Kidney (tissue), 14 donors: ENCODE results near the gene NKTR. TPM values are rescaled to one million over a fixed set of nuclear protein-coding genes. Genes with fewer than 3 reads are reported as not detected.

Experiments
- DNase-seq, 5 donors: peaks; one replicate each; pipeline ENCODE4 v3.0.0-alpha.2; 2013 to 2020
- FAIRE-seq: peaks from 2 replicates; lab custom pipeline; 2012; peaks lifted over from hg19 to GRCh38; lab: Jason Lieb, UNC
- H3K27ac ChIP-seq, 2 donors: one replicate each; pipeline ENCODE4 v1.7.0; 2013; ENCODE audit warnings: low read depth in 2 of 2, low read length in 2 of 2, inconsistent platforms in 1 of 2
- H3K27me3 ChIP-seq: one replicate; pipeline ENCODE4 v1.7.1; 2013; ENCODE audit warnings: low read length, inconsistent platforms; ENCODE audit not compliant: control insufficient read depth, insufficient read depth
- H3K36me3 ChIP-seq, 3 donors: one replicate each; pipeline versions ENCODE4 v1.7.0 to v1.7.1; 2013; ENCODE audit warnings: low read length in 3 of 3, control low read depth in 1 of 3, inconsistent platforms in 1 of 3; ENCODE audit not compliant: insufficient read depth in 3 of 3, control insufficient read depth in 2 of 3
- H3K4me1 ChIP-seq, 3 donors: one replicate each; pipeline versions ENCODE4 v1.7.0 to v1.7.1; 2013; ENCODE audit warnings: low read length in 3 of 3, inconsistent platforms in 1 of 3, low read depth in 1 of 3; ENCODE audit not compliant: control insufficient read depth in 2 of 3, insufficient read depth in 2 of 3
- H3K4me3 ChIP-seq, 3 donors: one replicate each; pipeline versions ENCODE4 v1.7.0 to v1.8.1; 2013; ENCODE audit warnings: low read length in 3 of 3, control low read depth in 1 of 3, inconsistent platforms in 1 of 3
- H3K9ac ChIP-seq, 3 donors: one replicate each; pipeline versions ENCODE4 v1.7.0 to v1.7.1; 2013; ENCODE audit warnings: low read length in 3 of 3, control low read depth in 1 of 3, inconsistent platforms in 1 of 3
- H3K9me3 ChIP-seq, 3 donors: one replicate each; pipeline versions ENCODE4 v1.7.0 to v1.7.1; 2013; ENCODE audit warnings: low read length in 3 of 3, control low read depth in 1 of 3, inconsistent platforms in 1 of 3; ENCODE audit not compliant: control insufficient read depth in 2 of 3, insufficient read depth in 1 of 3
- intact Hi-C: fragments of 100-400 bp; cut with DNase I; formaldehyde crosslinking; loops from one replicate; pipeline ENCODE4 v1.11.1; 2022
- polyA plus RNA-seq: library from polyadenylated mRNA; stranded (reverse); fragments of 350-450 nt; fragmentation: Illumina TruSeq; extraction: RNeasy Lipid Tissue Mini Kit (QIAGEN cat#74804); gene quantifications from one replicate; pipeline ENCODE4 v1.2.3, GENCODE V29; 2014; ENCODE audit warnings: low read depth, low replicate concordance; ENCODE audit not compliant: insufficient read depth
- total RNA-seq: library from RNA; stranded (reverse); fragmentation: NEBNext Ultra II Directional; extraction: Animal tissue kit (Norgen Biotek cat#: 25700); gene quantifications from one replicate; pipeline ENCODE4 v1.2.1, GENCODE V29; 2021
- TF ChIP-seq, protein P1 (sequence below): IDR thresholded peaks from 3 replicates; pipeline ENCODE4 v1.5.1; 2012; ENCODE audit warnings: mild to moderate bottlenecking, moderate library complexity, borderline replicate concordance; ENCODE audit not compliant: insufficient read depth; ENCODE audit errors: extremely low read depth
- donor health status: control.
- donor health status: control.
- donor health status: control.
- donor health status: control.
- donor health status: control.
- donor health status: DM: yes; HTN: yes; CAD: no.
- donor health status: Normal renal cell carcinoma (clear cell type).

Gene NKTR
- total and polyA plus RNA-seq, 2 donors from 2014 or later: 9.2 to 81.1 TPM

GRCh38 chr3:42665050-42665878, 64.8 kb downstream of the NKTR start:
- DNase-seq (peak in 1 of 5 donors; percentile 61), FAIRE-seq (no peak)
- no peaks in the 10 kb centered on the region for H3K36me3 ChIP-seq
- no peak overlapping the region for H3K9ac ChIP-seq
- no peaks in the 10 kb centered on the region for H3K9me3 ChIP-seq
- TF ChIP-seq, protein P1, sequence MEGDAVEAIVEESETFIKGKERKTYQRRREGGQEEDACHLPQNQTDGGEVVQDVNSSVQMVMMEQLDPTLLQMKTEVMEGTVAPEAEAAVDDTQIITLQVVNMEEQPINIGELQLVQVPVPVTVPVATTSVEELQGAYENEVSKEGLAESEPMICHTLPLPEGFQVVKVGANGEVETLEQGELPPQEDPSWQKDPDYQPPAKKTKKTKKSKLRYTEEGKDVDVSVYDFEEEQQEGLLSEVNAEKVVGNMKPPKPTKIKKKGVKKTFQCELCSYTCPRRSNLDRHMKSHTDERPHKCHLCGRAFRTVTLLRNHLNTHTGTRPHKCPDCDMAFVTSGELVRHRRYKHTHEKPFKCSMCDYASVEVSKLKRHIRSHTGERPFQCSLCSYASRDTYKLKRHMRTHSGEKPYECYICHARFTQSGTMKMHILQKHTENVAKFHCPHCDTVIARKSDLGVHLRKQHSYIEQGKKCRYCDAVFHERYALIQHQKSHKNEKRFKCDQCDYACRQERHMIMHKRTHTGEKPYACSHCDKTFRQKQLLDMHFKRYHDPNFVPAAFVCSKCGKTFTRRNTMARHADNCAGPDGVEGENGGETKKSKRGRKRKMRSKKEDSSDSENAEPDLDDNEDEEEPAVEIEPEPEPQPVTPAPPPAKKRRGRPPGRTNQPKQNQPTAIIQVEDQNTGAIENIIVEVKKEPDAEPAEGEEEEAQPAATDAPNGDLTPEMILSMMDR: no peak
- no peak overlapping the region for H3K4me3 ChIP-seq
- H3K27ac ChIP-seq: no peak overlapping the region
- intact Hi-C loops: no loop called here
- H3K4me1 ChIP-seq: peaks cover 0 to 2% (median 0%) of the 10 kb centered on the region in 3 donors
- H3K27me3 ChIP-seq: no peaks in the 10 kb centered on the region

DNA sequence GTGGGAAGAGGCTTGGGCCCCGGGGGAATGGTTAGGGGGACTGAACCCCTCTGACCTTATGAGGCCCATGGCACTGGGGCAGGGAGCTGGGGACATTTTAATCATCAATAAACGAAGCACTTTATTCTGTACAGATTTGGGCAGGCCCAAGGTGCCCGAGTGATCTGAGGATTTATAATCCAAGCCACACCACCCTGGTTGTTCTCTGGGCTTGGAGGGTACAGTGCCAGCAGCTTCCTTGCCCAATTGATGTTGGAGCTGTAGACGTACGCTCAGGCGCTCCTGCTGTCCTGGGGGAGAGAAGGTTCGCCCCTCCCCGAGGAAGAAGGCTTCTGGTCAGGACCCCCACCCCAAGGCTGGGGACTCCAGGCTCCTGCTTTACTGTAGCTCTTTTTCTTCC, 65.5 kb downstream of the NKTR start:
- peaks cover 0 to 2% (median 0%) of the 10 kb centered on the region in 3 donors for H3K4me1 ChIP-seq
- no peaks in the 10 kb centered on the region for H3K36me3 ChIP-seq
- FAIRE-seq: no peak
- no peak overlapping the region for H3K27ac ChIP-seq
- intact Hi-C loops: no loop called here
- no peaks in the 10 kb centered on the region for H3K9me3 ChIP-seq
- DNase-seq: peak in 1 of 5 donors; percentile 58
- H3K4me3 ChIP-seq: no peak overlapping the region
- no peaks in the 10 kb centered on the region for H3K27me3 ChIP-seq
- TF ChIP-seq, protein P1: no peak
- H3K9ac ChIP-seq: no peak overlapping the region

GRCh38 chr3:42666577-42666998, 66.1 kb downstream of the NKTR start:
- DNase-seq (no peak), FAIRE-seq (no peak)
- no peaks in the 10 kb centered on the region for H3K9me3 ChIP-seq
- TF ChIP-seq, protein P1: no peak
- intact Hi-C loops: no loop called here
- H3K4me3 ChIP-seq: no peak overlapping the region
- H3K4me1 ChIP-seq: peaks cover 0 to 2% (median 0%) of the 10 kb centered on the region in 3 donors
- no peaks in the 10 kb centered on the region for H3K36me3 ChIP-seq
- no peaks in the 10 kb centered on the region for H3K27me3 ChIP-seq
- H3K9ac ChIP-seq: no peak overlapping the region
- H3K27ac ChIP-seq: no peak overlapping the region
